ENCODE measurements around the gene NEO1.

DNA sequence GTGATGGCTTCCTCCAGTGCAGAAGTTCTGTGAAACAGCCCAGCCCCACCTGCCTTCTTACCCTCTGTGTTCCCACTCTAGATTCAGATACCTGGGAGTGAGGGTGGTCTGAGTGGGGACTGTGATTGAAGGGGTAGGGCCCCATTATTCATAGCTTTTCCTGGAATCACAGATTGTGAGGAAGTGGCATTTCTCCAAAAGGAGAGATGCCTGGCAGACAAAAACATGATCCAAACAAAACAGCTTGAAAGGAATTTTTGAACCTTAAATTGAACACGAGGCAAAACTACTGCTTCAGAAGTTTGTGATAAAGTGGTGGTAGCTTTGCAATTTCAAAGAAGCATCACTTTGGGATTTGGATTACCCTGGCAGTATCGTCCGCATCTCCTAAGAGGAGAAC, 29.2 kb upstream of the NEO1 start:
- TF ChIP-seq, protein P1, sequence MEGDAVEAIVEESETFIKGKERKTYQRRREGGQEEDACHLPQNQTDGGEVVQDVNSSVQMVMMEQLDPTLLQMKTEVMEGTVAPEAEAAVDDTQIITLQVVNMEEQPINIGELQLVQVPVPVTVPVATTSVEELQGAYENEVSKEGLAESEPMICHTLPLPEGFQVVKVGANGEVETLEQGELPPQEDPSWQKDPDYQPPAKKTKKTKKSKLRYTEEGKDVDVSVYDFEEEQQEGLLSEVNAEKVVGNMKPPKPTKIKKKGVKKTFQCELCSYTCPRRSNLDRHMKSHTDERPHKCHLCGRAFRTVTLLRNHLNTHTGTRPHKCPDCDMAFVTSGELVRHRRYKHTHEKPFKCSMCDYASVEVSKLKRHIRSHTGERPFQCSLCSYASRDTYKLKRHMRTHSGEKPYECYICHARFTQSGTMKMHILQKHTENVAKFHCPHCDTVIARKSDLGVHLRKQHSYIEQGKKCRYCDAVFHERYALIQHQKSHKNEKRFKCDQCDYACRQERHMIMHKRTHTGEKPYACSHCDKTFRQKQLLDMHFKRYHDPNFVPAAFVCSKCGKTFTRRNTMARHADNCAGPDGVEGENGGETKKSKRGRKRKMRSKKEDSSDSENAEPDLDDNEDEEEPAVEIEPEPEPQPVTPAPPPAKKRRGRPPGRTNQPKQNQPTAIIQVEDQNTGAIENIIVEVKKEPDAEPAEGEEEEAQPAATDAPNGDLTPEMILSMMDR (IDR thresholded peaks at IDR 0.05; ENCODE audit: low read length), result no peak
- TF ChIP-seq EZH2 (IDR thresholded peaks at IDR 0.05; ENCODE audit: borderline replicate concordance, low read length), result no peak

Data from OCI-LY1 (cell line).